Activated T-cell treated with anti-CD3 and anti-CD28 coated beads, Interleukin-2, amount 50 U/mL, for 1 hour (primary cell): Measurements from ENCODE around the gene TNFSF15.

Experiments
- DNase-seq: peaks from one replicate; pipeline ENCODE4 v3.0.0-alpha.2; 2020

TNFSF15 gene

DNA sequence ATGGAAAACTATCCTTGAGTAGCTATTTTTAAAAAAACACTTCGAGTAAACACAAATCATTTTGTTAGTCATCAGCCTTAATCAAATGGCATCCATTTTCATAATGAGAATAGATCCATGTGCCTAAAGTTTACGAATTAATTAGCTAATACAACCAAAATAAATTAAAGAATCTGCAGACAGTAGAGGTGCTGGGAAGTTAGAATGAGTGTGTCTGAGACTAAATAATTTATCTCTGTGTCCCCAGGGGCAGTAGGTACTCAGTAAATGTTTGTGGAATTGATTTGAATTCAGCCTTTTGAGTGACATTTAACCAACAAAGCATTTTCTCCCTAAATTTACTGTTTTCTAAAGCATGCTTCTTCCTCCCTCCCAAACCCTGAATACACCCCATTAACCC lies 18.6 kb downstream of the TNFSF15 start:
- no peak for DNase-seq

DNA sequence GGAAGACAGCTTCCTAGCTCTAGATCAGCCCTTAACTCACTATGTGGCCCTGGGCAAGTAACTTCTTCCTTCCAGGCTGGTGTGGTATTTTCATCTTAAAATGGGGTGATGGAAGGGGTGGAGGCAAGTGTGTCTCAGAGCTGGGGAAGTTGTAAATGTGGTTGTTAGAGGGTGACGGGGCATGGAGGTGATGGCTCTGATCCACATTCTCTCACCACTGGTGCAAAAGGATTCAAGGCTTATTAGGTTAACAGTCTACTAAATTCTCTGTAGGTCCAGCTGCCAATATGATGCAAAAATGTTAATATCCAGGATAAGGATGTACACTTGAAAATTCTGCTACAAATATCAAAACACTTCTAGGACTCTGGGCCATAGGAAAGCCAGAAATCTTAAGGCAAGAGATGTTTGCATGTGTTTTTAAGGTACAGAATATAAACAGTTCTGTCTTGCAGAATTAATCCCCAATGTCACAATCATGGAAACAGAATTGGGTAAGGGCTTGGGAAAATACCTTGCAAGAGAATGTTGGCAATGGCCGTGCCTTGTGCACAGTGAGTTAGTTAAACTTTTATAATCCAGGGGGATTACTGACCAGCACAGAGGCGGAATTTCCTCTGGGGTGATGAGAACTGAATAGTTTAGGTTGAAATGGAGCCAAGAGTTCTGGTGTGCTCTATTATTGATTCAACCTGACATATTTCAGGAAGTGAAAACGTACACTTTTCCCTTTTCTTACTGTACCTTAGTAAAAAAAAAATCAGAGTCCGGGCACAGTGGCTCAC lies 19.8 kb downstream of the TNFSF15 start:
- DNase-seq = no peak

- no peak for DNase-seq
These were observed 21.0 kb downstream of the TNFSF15 start for GRCh38 chr9:114784721-114785279.

GRCh38 chr9:114782586-114782985 lies 23.3 kb downstream of the TNFSF15 start:
- no peak for DNase-seq

GRCh38 chr9:114779352-114779845 lies 26.4 kb downstream of the TNFSF15 start:
- DNase-seq = no peak

- DNase-seq = peak; percentile 28
These were observed 27.8 kb downstream of the TNFSF15 start for GRCh38 chr9:114777821-114778609.

- no peak for DNase-seq
These were observed 29.0 kb downstream of the TNFSF15 start for GRCh38 chr9:114776683-114777399.

DNA sequence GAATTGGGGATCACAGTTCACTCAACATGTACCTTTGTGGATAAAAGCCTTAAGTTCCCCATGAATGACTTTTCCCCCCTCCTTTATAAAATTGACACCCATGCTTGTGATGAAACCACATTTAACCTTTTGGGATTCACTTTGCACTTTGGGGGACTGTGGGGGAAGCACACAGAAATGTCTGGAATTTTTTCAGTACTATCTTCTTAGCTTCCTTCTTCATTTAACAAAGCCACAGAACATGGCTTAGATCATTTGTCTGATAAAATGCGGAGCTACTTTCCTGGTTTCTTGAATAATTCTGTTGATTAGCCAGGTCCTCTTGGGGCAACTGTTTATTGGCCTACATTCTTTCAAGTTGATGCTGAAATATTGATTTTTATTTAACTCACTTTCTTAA lies 29.9 kb downstream of the TNFSF15 start:
- no peak for DNase-seq

DNA sequence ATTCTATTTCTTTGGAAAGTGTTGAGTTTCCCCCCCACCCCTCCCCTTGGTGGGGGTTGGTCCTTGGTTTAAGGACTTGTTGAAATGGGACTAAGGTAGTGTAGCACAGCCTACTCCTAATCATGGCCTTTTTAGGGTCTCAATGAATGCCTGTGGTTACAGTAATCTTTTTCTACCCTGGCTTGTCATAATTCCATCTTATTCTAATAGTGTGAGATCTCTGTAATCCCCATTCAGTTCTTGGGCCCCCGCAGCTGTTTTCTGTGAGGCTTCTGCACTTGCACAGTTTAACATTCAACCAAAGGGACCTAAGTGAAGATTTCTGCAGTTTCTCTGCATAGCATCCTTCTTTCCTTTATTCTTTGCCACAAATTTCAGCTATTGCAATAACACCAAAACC lies 30.7 kb downstream of the TNFSF15 start:
- DNase-seq = no peak

GRCh38 chr9:114774524-114774923 lies 31.3 kb downstream of the TNFSF15 start:
- no peak for DNase-seq

DNA sequence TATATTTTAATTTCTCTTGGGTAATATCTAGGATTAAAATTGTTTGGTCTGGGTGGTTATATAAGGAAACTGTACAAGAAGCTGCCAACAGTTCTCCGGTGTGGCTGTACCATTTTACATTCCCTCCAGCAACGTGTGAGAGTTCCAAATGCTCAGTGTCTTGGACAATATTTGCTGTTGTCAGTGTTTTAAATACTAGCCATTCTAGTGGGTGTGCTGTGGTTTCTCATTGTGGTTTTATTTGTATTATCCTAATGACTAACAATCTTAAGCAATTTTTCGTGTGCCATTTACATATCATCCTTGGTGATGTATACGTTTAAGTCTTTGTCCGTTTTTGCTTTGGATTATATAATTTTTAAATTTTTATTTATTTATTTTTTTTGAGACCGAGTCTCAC lies 34.0 kb downstream of the TNFSF15 start:
- no peak for DNase-seq

DNA sequence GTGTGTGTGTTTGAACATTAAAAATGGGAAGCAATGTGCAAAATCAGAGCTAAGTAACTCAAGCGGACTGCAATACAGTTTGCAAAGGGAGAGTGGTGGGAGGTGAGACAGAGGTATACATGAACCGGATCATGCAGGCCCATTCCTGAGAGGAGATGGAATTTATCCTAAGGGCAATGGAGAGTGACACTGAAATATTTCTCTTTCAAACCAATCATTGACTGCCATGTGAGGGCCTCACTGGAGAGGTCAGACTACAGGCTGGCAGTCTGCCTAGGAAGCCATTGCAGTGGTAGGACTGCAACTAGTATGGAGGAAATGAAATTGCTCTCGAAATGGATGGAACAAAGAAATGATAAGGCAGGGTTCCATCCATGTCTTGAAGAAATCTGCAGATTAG lies 34.8 kb downstream of the TNFSF15 start:
- no peak for DNase-seq

- DNase-seq = no peak
These were observed 36.2 kb downstream of the TNFSF15 start for GRCh38 chr9:114769624-114770023.

GRCh38 chr9:114763220-114763619 lies 42.6 kb downstream of the TNFSF15 start:
- no peak for DNase-seq

- DNase-seq = no peak
These were observed 44.3 kb downstream of the TNFSF15 start for GRCh38 chr9:114761523-114761922.

- DNase-seq = no peak
These were observed 46.1 kb downstream of the TNFSF15 start for GRCh38 chr9:114759512-114760341.

DNA sequence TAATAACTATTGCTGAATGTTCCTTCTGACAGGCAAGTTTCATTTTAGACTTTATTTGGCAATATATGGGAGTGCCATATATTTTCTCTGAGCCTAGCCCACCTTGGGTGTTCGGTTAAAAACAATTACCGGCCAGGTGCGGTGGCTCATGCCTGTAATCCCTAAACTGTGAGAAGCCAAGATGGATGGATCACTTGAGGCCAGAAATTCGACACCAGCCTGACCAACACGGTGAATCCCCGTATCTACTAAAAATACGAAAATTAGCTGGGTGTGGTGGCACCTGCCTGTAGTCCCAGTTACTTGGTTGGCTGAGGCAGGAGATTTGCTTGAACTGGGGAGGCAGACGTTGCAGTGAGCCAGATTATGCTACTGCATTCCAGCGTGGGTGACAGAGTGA lies 47.9 kb downstream of the TNFSF15 start:
- DNase-seq = no peak

DNA sequence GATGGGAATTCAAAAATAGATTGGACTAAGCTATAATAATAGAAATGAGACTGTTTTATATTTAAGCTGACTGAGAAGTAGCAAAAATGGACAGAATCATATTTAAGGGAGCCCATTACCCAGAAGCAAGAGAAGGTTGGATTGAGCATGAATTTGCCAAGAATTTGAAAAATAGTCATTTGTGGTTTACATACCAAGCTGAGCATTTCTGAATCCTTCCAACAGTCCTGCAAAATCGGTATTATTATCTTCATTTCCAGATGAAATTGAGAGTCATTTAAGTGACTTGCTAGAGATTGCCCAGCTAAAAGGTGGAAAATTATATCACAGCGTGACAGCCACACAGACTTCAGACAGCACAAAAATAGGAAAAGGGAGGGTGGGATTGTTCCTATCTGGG lies 48.4 kb downstream of the TNFSF15 start:
- no peak for DNase-seq

- DNase-seq = no peak
These were observed 48.9 kb downstream of the TNFSF15 start for GRCh38 chr9:114756920-114757319.

- no peak for DNase-seq
These were observed 51.3 kb downstream of the TNFSF15 start for GRCh38 chr9:114754581-114754980.

DNA sequence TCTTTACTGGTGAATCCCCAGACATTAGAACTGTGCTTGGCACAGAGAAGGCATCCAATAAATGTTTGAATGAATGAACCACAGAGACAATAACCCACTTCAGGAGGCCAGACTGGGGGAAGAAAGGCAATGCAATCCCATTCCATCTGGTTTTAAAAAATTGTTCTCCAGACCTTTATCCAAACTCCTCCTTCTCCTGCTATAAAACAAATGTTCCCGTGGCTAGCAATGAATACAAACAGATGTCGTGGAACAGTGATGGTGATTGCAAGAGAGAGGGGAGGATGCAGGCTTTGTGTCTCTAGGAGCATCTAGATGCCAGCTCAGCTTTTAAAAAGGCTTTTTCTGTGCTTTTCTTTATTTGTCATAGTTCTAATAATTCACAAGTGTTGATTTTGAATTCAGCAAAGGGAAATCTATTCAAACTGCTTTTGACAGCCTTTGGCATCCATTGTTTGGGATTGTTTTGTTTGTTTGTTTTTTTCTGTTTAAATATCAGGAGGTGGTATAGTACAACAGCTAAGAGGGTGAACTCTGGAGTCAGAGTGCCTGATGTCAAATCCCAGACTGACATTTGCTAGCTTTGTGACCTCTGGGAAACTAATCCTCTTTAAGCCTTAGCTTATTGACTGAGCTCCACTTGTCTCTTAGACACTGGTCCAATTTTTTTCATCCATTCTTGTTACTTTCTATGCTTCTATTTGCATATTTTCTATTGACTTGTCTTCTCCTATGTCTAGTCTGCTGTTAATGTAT lies 59.1 kb downstream of the TNFSF15 start:
- DNase-seq = no peak
